Colonic mucosa (tissue), 4 donors: ENCODE results near the gene INPP5A. TPM values are rescaled to one million over a fixed set of nuclear protein-coding genes. Genes with fewer than 3 reads are reported as not detected.

ENCODE experiments used
- DNase-seq: peaks from one replicate; pipeline ENCODE4 v3.0.0-alpha.2; 2020
- H3K27ac ChIP-seq: fragments of 200-600 bp; one replicate; pipeline ENCODE4 v1.8.0; 2021
- H3K27me3 ChIP-seq: fragments of 200-600 bp; one replicate; pipeline ENCODE4 v1.8.0; 2021
- H3K36me3 ChIP-seq: fragments of 200-600 bp; one replicate; pipeline ENCODE4 v1.8.0; 2021
- H3K4me1 ChIP-seq: fragments of 200-600 bp; one replicate; pipeline ENCODE4 v1.8.0; 2021; ENCODE audit warnings: mild to moderate bottlenecking
- H3K4me3 ChIP-seq: fragments of 200-600 bp; one replicate; pipeline ENCODE4 v1.8.0; 2021
- H3K9ac ChIP-seq, 2 donors: one replicate each; pipeline ENCODE4 v1.7.0; 2013; ENCODE audit warnings: control low read depth in 2 of 2, low read depth in 2 of 2, low read length in 2 of 2
- H3K9me3 ChIP-seq: fragments of 200-600 bp; one replicate; pipeline ENCODE4 v1.8.0; 2021
- CTCF ChIP-seq: fragments of 200-600 bp; IDR thresholded peaks from one replicate; pipeline ENCODE4 v1.8.0; 2022; ENCODE audit warnings: antibody characterized with exemption, mild to moderate bottlenecking
- intact Hi-C: fragments of 100-400 bp; cut with DNase I; formaldehyde crosslinking; loops from one replicate; pipeline ENCODE4 v1.14.1; 2022
- total RNA-seq, 2 donors: library from RNA; stranded (reverse); fragmentation: NEBNext Ultra II Directional in 1 of 2; extraction: Animal tissue kit (Norgen Biotek cat#: 25700) in 1 of 2; gene quantifications; one replicate each; pipeline ENCODE4 v1.2.1, GENCODE V29; 2021
- donor health status: healthy.
- donor health status: DM: no; HTN: no; CAD: no.
- donor health status: DM: no; HTN: no; CAD: no.

The INPP5A gene
- total RNA-seq, 2 donors from 2014 or later: 29.9 to 41.5 TPM

- H3K27ac ChIP-seq: no peak overlapping the region
- no peaks in the 10 kb centered on the region for H3K36me3 ChIP-seq
- no peak for TF ChIP-seq CTCF
- H3K4me1 ChIP-seq: no peaks in the 10 kb centered on the region
- H3K9me3 ChIP-seq: no peaks in the 10 kb centered on the region
- intact Hi-C loops: no loop called here
- H3K4me3 ChIP-seq: no peak overlapping the region
- no peak for DNase-seq
- H3K27me3 ChIP-seq: no peaks in the 10 kb centered on the region
- no peak overlapping the region for H3K9ac ChIP-seq
These were observed 226.0 kb downstream of the INPP5A start for GRCh38 chr10:132763545-132763944.

GRCh38 chr10:132764108-132764507, 226.5 kb downstream of the INPP5A start:
- intact Hi-C loops: no loop called here
- Histone ChIP-seq H3K9me3 (no peaks in the 10 kb centered on the region), H3K27me3 (no peaks in the 10 kb centered on the region), H3K4me1 (no peaks in the 10 kb centered on the region), H3K27ac (no peak overlapping the region), H3K4me3 (no peak overlapping the region), H3K9ac (no peak overlapping the region), H3K36me3 (no peaks in the 10 kb centered on the region)
- DNase-seq: no peak
- TF ChIP-seq CTCF: no peak

GRCh38 chr10:132765435-132765834, 227.8 kb downstream of the INPP5A start:
- no peaks in the 10 kb centered on the region for H3K9me3 ChIP-seq
- H3K4me1 ChIP-seq: no peaks in the 10 kb centered on the region
- intact Hi-C loops: no loop called here
- TF ChIP-seq CTCF: no peak
- H3K27me3 ChIP-seq: no peaks in the 10 kb centered on the region
- no peak for DNase-seq
- H3K4me3 ChIP-seq: no peak overlapping the region
- no peak overlapping the region for H3K27ac ChIP-seq
- no peaks in the 10 kb centered on the region for H3K36me3 ChIP-seq
- H3K9ac ChIP-seq: no peak overlapping the region

- no peaks in the 10 kb centered on the region for H3K36me3 ChIP-seq
- no peaks in the 10 kb centered on the region for H3K9me3 ChIP-seq
These were observed 228.7 kb downstream of the INPP5A start for GRCh38 chr10:132766291-132766690.

GRCh38 chr10:132768346-132769248, 231.0 kb downstream of the INPP5A start:
- Histone ChIP-seq H3K4me1 (no peaks in the 10 kb centered on the region), H3K36me3 (no peaks in the 10 kb centered on the region), H3K27ac (no peak overlapping the region), H3K4me3 (no peak overlapping the region), H3K27me3 (no peaks in the 10 kb centered on the region), H3K9me3 (no peaks in the 10 kb centered on the region), H3K9ac (no peak overlapping the region)
- no peak for DNase-seq
- intact Hi-C loops: no loop called here
- no peak for TF ChIP-seq CTCF

More at GRCh38 chr10:132766291-132766690, 228.7 kb downstream of the INPP5A start:
- no peak for TF ChIP-seq CTCF
- no peaks in the 10 kb centered on the region for H3K27me3 ChIP-seq
- no peak overlapping the region for H3K27ac ChIP-seq
- no peaks in the 10 kb centered on the region for H3K4me1 ChIP-seq
- intact Hi-C loops: no loop called here
- H3K4me3 ChIP-seq: no peak overlapping the region
- DNase-seq: no peak
- H3K9ac ChIP-seq: no peak overlapping the region
